GM12892 (cell line): ENCODE data around the gene CLNK.

ENCODE experiments used
- POLR2A ChIP-seq: IDR thresholded peaks from 2 replicates; pipeline ENCODE4 v1.6.1; 2011; ENCODE audit warnings: low read depth, low read length, control low read depth
- POLR2AphosphoS5 ChIP-seq: IDR thresholded peaks from 2 replicates; pipeline ENCODE4 v1.6.1; 2011; ENCODE audit warnings: low read depth, low read length, control low read depth
- TAF1 ChIP-seq: IDR thresholded peaks from 2 replicates; pipeline ENCODE4 v1.6.1; 2011; ENCODE audit warnings: low read depth, mild to moderate bottlenecking, control low read depth, low read length, borderline replicate concordance

DNA sequence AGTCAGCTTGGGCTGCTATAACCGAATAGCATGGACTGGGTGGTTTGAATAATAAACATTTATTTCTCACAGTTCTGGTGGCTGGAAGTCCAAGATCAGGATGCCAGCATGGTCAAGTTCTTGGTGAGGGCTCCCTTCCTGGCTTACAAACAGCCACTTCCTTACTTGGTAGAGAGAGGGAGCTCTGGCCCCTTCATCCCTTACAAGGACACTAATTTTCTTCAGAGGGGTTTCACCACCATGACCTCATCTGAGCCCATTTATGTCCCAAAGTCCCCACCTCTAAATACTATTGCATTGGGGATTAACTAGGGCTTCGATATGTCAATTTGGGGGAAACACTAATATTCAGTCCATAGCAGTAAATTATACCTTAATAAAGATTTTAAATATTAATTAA, 61.8 kb downstream of the CLNK start:
- TF ChIP-seq POLR2AphosphoS5 (no peak), POLR2A (no peak), TAF1 (no peak)
